ENCODE results near the gene ZNF232.

DNA sequence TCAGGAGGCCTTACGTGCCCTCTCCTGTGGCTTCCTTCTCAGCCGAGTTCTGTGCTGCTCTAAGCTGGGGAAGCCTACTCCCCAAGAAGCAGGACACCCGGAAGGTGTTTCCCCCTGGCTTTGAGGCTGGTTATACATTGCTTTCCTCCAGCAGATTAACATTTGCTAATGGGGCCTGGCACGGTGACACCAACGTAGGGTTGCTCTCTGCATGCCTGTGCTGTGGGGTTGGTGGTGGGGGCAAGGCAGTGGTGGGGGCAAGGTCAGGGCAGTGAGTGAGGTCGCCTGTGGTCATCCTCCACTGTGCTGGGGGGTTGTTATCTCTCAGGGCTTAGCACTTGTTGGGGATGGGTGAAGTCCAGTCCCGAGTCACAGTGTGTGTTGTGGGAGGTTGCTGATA lies 8.4 kb upstream of the ZNF232 start:
- no peak for TF ChIP-seq EZH2 (IDR thresholded peaks at IDR 0.05; ENCODE audit: borderline replicate concordance, insufficient read depth, low read length, poor library complexity, severe bottlenecking)
- TF ChIP-seq, protein P1, sequence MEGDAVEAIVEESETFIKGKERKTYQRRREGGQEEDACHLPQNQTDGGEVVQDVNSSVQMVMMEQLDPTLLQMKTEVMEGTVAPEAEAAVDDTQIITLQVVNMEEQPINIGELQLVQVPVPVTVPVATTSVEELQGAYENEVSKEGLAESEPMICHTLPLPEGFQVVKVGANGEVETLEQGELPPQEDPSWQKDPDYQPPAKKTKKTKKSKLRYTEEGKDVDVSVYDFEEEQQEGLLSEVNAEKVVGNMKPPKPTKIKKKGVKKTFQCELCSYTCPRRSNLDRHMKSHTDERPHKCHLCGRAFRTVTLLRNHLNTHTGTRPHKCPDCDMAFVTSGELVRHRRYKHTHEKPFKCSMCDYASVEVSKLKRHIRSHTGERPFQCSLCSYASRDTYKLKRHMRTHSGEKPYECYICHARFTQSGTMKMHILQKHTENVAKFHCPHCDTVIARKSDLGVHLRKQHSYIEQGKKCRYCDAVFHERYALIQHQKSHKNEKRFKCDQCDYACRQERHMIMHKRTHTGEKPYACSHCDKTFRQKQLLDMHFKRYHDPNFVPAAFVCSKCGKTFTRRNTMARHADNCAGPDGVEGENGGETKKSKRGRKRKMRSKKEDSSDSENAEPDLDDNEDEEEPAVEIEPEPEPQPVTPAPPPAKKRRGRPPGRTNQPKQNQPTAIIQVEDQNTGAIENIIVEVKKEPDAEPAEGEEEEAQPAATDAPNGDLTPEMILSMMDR (IDR thresholded peaks at IDR 0.05; ENCODE audit: poor library complexity, severe bottlenecking) = no peak
- no peak for TF ChIP-seq EP300 (conservative IDR thresholded peaks at IDR 0.05; ENCODE audit: poor library complexity, severe bottlenecking)
- no peak for TF ChIP-seq POLR2AphosphoS5 (IDR thresholded peaks at IDR 0.05)
- TF ChIP-seq TAF1 (IDR thresholded peaks at IDR 0.05; ENCODE audit: low read depth) = no peak
- no peak for TF ChIP-seq MXI1 (conservative IDR thresholded peaks at IDR 0.05; ENCODE audit: poor library complexity, severe bottlenecking)

All from neural cell (in vitro differentiated cells).